GM21737 (cell line): Measurements from ENCODE around the gene PSME3.

Experiments used
- ATAC-seq: cut with Tn5 transposase; IDR thresholded peaks from one replicate; pipeline ENCODE4 v1.9.1; 2021; ENCODE audit warnings: mild to moderate bottlenecking, moderate library complexity; ENCODE audit not compliant: unreplicated experiment

PSME3 gene

GRCh38 chr17:42832934-42833766 is at the start of gene PSME3:
TSS of gene PSME3 (plus strand) at chr17:42833397. CDS start at chr17:42833632, 235 bp downstream.
- peak; percentile 77 for ATAC-seq

- ATAC-seq: no peak
Measured at GRCh38 chr17:42783791-42784138, 49.4 kb upstream of the PSME3 start.

DNA sequence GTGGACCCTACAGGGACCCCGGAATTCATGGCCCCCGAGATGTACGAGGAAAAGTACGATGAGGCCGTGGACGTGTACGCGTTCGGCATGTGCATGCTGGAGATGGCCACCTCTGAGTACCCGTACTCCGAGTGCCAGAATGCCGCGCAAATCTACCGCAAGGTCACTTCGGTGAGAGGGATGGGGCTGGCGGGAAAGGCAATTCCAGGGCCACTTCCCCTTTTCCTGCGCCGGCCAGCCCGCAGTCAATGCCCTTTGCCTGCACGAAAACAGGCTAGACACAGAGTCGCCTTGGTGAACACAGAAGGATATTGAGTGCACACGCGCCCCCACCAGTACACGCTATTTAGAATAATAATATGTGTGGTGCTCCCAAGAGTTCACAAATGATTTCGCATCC is 48.8 kb upstream of the PSME3 start:
- no peak for ATAC-seq

DNA sequence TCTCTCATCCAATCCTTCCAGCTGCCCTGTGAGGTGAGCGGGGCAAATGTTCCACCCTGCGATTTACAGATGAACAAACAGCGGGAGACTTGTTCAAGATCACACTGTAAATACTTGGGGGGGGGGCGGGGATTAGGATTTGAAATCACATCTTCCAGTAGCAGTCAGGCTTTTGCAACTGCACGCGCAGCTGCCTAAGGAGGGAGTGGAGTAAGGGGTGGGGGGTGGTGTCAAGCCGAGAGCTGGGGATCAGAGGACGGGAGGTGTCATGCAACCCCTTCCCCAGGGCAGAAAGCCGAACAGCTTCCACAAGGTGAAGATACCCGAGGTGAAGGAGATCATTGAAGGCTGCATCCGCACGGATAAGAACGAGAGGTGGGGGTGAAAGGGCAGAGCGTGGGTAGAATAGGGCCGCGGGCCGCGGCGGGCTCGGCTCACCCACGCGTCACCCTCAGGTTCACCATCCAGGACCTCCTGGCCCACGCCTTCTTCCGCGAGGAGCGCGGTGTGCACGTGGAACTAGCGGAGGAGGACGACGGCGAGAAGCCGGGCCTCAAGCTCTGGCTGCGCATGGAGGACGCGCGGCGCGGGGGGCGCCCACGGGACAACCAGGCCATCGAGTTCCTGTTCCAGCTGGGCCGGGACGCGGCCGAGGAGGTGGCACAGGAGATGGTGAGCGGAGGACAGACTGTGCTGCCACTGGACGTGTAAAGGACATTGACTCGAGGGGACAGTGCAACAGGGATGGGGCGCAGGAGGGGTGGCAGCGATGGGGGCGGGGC is 48.2 kb upstream of the PSME3 start:
- no peak for ATAC-seq

- ATAC-seq: no peak
Measured at GRCh38 chr17:42787266-42787665, 45.9 kb upstream of the PSME3 start.

DNA sequence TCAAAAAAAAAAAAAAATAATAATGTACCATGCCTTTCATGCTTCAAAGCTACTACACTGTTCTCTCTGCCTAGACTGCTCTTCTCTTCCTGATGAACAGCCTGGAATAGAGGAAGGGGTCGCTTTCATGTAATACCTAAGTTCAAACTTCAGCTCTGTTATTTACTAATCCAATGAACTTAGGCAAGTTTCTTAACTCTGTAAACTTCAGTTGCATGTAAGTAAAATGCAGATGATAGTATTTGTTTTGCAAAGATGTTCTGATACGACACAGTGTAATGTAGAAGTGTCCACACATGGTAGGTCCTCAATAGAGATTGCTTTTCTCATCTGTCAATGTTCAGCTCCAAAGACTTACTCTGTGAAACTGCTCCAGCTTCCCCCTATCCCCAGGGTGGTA is 41.2 kb upstream of the PSME3 start:
- ATAC-seq: no peak

DNA sequence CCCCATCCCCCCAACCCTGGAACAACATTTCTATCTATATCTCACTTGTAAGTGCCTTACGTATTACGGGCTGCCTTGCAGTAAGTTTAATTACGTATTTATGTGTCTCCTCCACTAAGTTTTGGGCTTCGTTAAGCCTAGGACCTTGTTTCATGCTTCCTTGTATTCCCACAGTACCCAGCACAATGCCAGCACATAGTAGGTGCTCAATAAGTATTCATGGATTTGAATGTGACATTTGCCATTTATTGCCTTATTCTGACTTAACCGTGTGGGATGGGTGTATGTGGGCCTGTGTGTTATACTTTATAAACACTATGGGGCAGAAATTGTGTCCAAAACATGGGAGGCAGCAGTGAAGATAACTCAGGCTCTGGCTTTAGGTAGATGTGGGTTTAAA is 40.7 kb upstream of the PSME3 start:
- no peak for ATAC-seq

DNA sequence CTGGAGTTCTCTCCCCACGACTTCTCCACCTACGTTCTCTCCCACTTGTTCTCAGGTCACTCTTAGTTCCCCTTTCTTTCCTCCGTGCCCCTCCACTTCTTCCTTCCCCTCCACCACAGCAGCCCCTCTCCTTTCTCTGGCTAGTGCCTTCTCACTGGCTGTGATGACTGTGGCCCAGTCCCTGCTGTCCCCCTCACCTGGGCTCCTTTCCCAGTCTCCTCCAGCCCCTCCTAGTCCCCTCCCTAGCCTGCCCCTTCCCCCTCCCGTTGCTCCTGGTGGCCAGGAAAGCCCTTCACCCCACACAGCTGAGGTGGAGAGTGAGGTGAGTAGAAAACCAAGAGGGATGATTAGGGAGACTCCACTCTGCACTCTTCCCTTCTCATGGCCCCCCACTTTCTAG is 38.1 kb upstream of the PSME3 start:
- ATAC-seq: no peak

DNA sequence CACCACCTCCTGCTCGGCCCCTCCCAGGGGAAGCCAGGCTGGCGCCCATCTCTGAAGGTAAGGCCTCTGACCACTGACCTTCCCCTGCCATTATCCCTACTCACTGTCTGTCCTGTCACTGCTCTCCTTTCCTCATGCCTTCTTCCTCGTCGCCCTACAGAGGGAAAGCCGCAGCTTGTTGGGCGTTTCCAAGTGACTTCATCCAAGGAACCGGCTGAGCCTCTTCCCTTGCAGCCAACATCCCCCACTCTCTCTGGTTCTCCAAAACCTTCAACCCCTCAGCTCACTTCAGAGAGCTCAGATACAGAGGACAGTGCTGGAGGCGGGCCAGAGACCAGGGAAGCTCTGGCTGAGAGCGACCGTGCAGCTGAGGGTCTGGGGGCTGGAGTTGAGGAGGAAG is 37.7 kb upstream of the PSME3 start:
- no peak for ATAC-seq

DNA sequence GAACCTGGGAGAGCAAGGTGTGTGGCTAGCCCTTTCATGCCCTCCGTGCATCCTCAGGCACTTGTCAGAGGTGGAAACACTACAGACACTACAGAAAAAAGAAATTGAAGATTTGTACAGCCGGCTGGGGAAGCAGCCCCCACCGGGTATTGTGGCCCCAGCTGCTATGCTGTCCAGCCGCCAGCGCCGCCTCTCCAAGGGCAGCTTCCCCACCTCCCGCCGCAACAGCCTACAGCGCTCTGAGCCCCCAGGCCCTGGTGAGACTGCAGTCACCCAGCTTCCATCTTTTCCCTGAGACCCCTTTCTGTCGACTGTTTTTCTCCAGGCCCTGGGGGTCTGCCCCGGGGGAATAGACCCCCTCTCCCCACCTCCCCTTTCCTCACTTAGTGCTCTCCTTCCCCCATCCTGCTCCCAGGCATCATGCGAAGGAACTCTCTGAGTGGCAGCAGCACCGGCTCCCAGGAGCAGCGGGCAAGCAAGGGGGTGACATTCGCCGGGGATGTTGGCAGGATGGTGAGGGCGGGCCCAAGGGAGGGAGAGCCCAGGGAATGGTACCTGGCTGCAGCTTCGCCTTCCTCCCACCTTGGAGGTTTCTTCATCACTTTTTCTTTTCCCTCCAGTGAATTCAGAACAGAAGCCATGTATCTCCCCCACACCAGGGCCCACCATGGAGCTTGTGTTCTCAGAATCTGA is 37.0 kb upstream of the PSME3 start:
- no peak for ATAC-seq

DNA sequence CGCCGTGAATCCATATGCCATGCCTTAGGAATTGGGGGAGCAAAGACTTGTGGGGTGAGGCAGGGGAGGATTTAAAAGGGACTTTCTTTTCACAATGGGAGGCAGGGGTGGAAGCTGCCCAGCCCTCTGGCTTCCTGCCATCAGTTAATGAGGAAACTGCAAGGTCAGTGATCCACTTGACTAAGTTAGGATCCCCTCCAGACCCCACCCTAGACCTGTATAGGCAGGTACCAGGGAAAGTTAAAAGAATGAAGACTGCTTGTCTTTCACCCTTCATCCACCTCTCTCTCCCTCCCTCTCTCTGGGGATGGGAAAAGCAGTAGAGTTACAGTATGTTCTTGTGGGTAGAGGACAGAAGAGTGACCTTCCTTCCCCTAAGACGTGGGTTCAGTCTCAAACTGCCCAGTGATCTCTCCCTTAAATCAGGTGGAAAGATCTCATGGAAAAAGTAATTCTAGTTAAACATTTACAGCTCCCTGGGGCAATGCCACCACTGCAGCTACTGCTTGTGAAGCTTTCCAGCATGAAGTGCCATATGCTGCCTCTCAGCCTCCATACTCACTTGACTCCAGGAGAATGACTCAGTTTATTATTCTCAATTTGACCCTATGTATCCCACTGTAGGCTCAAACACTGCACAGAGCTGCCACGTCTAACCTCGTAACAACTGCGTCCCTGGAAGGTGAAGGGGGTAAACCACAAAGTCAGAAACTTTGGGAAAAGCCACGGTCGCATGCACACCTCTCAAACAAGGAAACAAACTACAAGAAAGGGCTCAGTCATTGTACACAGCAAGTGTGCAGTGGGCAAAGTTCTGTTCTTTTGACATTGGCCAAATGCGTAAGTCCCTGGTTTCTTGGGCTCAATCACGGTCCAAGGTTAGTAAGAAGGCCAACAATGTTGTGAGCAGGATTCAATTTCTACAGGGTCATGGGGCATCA is 35.9 kb upstream of the PSME3 start:
- ATAC-seq: no peak

- ATAC-seq: no peak
Measured at GRCh38 chr17:42798011-42798382, 35.2 kb upstream of the PSME3 start.

DNA sequence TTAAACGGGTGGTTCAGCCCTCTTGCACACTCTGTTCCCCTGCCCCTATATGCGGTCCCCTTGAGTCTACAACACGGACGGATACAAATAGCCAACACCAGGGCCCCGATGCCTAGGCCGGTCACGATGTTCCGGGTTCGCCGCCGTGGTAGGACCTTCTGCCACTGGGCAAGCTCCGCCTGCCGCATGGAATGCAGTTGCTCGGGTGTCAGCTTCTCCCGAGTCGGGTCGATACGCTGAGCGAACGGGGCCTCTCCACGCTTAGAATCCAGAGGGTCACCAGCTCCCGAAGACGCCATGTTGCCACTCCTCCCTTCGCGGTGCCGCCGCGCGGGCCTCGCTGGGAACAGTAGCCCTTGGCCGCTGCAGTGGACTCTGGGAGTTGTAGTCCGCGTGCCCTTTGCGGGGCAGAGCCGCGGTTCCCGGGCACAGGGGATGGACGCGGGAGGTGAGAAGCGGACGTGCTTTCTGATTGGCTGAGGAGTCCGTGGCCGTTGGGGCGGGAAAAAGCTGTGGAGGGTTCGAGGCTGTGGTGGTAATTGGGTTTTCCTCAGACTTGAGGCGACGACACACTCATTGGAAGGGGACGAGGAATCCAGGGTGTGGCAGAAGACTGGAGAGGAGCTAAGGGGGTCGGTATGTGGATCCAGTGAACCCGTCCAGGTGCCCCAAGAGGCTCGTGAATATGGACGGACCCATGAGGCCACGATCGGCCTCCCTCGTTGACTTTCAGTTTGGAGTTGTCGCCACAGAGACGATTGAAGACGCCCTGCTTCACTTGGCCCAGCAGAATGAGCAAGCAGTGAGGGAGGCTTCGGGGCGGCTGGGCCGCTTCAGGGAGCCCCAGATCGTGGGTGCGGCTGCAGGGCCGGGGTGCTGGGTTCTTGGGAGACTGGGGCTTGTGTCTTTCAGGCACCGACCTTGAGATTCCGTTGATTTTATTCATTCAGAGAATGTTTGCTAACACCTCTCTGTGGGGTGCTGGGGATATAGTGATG is 34.5 kb upstream of the PSME3 start, which contains the start of the genes CNTD1 and COA3:
Gene CNTD1 (plus strand): TSS at position 479 of the 998 bp plus-strand sequence. CDS start 207 bp downstream, at position 686.
Gene COA3 (minus strand): TSS at position 322 of the 998 bp plus-strand sequence. CDS start 23 bp downstream, at position 299.
- ATAC-seq: peak; percentile 83

GRCh38 chr17:42803074-42803883 is 29.9 kb upstream of the PSME3 start:
- ATAC-seq: no peak

GRCh38 chr17:42804918-42805367 is 28.3 kb upstream of the PSME3 start:
- ATAC-seq: no peak

DNA sequence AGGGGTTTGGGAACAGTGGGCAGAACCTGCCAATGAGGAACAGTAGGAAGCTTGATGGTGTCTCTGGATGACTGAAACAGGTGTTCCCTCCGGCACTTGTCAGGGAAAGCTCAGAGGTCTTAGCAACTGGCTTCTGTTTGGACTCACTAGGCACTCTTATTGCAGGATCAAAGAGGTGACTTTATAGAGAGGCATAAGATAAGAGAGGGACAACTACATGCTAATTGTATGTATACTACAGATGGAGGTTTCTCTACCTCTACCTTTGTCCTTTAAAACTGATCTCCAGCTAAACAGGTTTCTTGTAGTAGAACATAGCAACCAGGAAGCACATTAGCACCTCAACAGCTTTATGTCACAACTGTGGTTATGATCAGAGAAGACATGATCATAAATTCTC is 26.9 kb upstream of the PSME3 start:
- ATAC-seq: no peak

GRCh38 chr17:42809250-42809649 is 23.9 kb upstream of the PSME3 start:
- no peak for ATAC-seq
